ENCODE data around the gene TP63. TPM values are rescaled to one million over a fixed set of nuclear protein-coding genes. Genes with fewer than 3 reads are reported as not detected.

Gene TP63
- total RNA-seq, 1 experiment from 2014 or later = not detected

DNA sequence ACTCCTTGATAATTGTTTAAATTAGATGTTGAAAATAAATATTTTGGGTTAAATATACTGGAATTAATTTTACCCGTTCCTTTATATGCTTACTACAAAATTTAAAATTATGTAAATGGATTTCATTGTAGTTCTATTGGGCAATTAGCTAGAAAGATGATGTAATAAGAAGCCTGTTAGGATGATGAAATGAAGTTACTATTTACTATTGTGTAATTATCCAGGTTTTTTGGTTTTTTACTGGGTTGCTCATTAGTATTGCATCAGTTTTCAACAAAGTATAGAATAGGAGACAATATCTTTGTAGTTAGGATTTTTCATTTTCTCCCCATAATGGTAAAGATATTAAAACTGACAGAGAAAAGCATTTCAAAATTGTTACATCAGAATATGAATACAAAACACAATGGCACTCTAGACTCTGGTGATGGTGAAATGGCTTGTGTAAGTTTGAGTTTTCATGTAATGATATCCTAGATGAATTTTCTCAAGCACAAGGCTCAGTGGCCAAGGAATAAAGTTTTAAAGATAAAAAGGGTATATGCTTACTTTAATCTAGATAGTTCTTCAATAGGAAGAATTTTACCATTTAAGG is 267.5 kb downstream of the TP63 start:
- no peak overlapping the region for H3K4me2 ChIP-seq (ENCODE audit: insufficient read depth, insufficient read length, low read length)
- TF ChIP-seq, protein P1, sequence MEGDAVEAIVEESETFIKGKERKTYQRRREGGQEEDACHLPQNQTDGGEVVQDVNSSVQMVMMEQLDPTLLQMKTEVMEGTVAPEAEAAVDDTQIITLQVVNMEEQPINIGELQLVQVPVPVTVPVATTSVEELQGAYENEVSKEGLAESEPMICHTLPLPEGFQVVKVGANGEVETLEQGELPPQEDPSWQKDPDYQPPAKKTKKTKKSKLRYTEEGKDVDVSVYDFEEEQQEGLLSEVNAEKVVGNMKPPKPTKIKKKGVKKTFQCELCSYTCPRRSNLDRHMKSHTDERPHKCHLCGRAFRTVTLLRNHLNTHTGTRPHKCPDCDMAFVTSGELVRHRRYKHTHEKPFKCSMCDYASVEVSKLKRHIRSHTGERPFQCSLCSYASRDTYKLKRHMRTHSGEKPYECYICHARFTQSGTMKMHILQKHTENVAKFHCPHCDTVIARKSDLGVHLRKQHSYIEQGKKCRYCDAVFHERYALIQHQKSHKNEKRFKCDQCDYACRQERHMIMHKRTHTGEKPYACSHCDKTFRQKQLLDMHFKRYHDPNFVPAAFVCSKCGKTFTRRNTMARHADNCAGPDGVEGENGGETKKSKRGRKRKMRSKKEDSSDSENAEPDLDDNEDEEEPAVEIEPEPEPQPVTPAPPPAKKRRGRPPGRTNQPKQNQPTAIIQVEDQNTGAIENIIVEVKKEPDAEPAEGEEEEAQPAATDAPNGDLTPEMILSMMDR (conservative IDR thresholded peaks at IDR 0.05) = no peak
- Mint-ChIP-seq H3K36me3 (ENCODE audit: insufficient read depth in 1 of 3, low read depth in 3 of 3) (no peaks in the 10 kb centered on the region), H3K27me3 (ENCODE audit: low read depth) (no peaks in the 10 kb centered on the region), H3K4me1 (peaks cover 11 to 17% of the 10 kb centered on the region in 2 experiments), H3K4me3 (no peak overlapping the region), H3K27ac (no peak overlapping the region), H3K9me3 (no peaks in the 10 kb centered on the region)
- no peak overlapping the region for H4K91ac ChIP-seq (ENCODE audit: insufficient read length, low read depth, low read length)
- H3K14ac ChIP-seq (ENCODE audit: insufficient read depth, low read length) = no peak overlapping the region
- H3K4me1 ChIP-seq (ENCODE audit: insufficient read depth, low read length) = no peaks in the 10 kb centered on the region; the same call in none of the 2 replicates
- H2BK120ac ChIP-seq (ENCODE audit: low read depth, low read length, poor library complexity, severe bottlenecking) = no peak overlapping the region
- no peak overlapping the region for H2BK5ac ChIP-seq (ENCODE audit: insufficient read length, low read length)
- no peak overlapping the region for H3K18ac ChIP-seq (ENCODE audit: insufficient read length, low read depth, low read length)
- H3K9me3 ChIP-seq (ENCODE audit: control insufficient read depth, low read depth, low read length) = no peaks in the 10 kb centered on the region
- no peaks in the 10 kb centered on the region for H3K79me2 ChIP-seq (ENCODE audit: insufficient read depth, low read length)
- no peaks in the 10 kb centered on the region for H3K23me2 ChIP-seq (ENCODE audit: insufficient read length, low read depth, low read length, poor library complexity, severe bottlenecking)
- H3K27me3 ChIP-seq (ENCODE audit: insufficient read depth, low read length) = no peaks in the 10 kb centered on the region
- no peak overlapping the region for H2AK5ac ChIP-seq (ENCODE audit: insufficient read length, low read length)
- no peak overlapping the region for H3T11ph ChIP-seq (ENCODE audit: low read length)
- no peak for DNase-seq
- H2BK20ac ChIP-seq (ENCODE audit: low read depth, low read length, poor library complexity, severe bottlenecking) = no peak overlapping the region
- no peak overlapping the region for H4K8ac ChIP-seq (replicated peaks; ENCODE audit: insufficient read length, low read depth, low read length)
- H3K56ac ChIP-seq (ENCODE audit: insufficient read length, low read depth, low read length) = no peak overlapping the region
- no peak overlapping the region for H3K27ac ChIP-seq (ENCODE audit: insufficient read length, low read depth, low read length)
- no peaks in the 10 kb centered on the region for H4K20me1 ChIP-seq (ENCODE audit: control insufficient read depth, insufficient read depth, insufficient read length)
- no peak overlapping the region for H4K5ac ChIP-seq (ENCODE audit: insufficient read length, low read depth, low read length)
- WGBS (ENCODE audit: extremely low coverage, insufficient read length, low lambda C conversion rate) = no CpG with 5 or more reads among the region's 1 CpG
- H3K4ac ChIP-seq (ENCODE audit: low read depth, low read length) = no peak overlapping the region
- H3K9ac ChIP-seq (ENCODE audit: extremely low read depth, insufficient read length, low read length) = no peak overlapping the region
- no peak overlapping the region for H3K23ac ChIP-seq (ENCODE audit: insufficient read length, low read depth, low read length)
- H2BK15ac ChIP-seq (ENCODE audit: low read depth, low read length) = no peak overlapping the region
- H2AFZ ChIP-seq (ENCODE audit: low read length) = no peak overlapping the region
- H3K79me1 ChIP-seq (ENCODE audit: insufficient read depth, low read depth, low read length, poor library complexity, severe bottlenecking) = no peaks in the 10 kb centered on the region
- no peak overlapping the region for H2BK12ac ChIP-seq (ENCODE audit: insufficient read length, low read depth, low read length)

Data from H9 (cell line).